ENCODE data around the gene OCLN.
"Not testable (repeated sequence)": the region's sequence is repeated elsewhere in the genome, so short reads cannot be mapped to it uniquely, and the experiment has no call there.

The OCLN gene

DNA sequence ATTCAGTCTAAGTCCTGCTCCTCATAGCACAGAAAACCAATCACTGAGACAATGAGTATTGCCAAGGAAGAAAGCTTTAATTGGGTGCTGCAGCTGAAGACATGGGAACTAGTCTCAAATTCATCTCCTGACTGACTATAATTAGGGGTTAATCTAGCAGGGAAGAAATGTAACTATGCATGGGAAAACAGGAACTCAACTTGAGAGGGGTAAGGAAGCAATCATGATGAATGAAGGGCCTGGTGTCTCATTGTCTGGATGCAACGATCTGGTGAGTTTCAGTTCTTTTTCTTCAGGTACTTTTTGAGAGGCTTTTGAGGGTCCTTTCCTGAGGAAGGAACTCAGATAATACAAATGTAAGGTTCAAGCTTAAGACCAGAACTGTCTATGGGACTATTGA lies 24.0 kb upstream of the OCLN start:
- DNase-seq (no peak), ATAC-seq (replicated peaks) (no peak)
- no peaks in the 10 kb centered on the region for H3K36me3 Mint-ChIP-seq (ENCODE audit: insufficient read depth)
- H3K4me3 Mint-ChIP-seq, result no peak overlapping the region
- H3K9me3 Mint-ChIP-seq, result no peaks in the 10 kb centered on the region
- H3K27ac Mint-ChIP-seq, result no peak overlapping the region
- no peaks in the 10 kb centered on the region for H3K4me1 Mint-ChIP-seq (ENCODE audit: low read depth in 2 of 2)
- no peaks in the 10 kb centered on the region for H3K27me3 Mint-ChIP-seq

DNA sequence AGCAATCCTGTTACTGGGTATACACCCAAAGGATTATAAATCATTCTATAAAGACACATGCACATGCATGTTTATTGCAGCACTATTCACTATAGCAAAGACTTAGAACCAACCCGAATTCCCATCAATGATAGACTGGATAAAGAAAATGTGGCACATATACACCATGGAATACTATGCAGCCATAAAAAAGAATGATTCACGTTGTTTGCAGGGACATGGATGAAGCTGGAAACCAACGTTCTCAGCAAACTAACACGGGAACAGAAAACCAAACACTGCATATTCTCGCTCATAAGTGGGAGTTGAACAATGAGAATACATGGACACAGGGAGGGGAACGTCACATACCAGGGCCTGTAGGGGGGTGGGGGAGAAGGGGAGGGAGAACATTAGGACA lies 21.1 kb upstream of the OCLN start:
- H3K27me3 Mint-ChIP-seq; H3K4me3 Mint-ChIP-seq; ATAC-seq (replicated peaks); H3K36me3 Mint-ChIP-seq (ENCODE audit: insufficient read depth); H3K9me3 Mint-ChIP-seq; H3K27ac Mint-ChIP-seq; H3K4me1 Mint-ChIP-seq (ENCODE audit: low read depth in 2 of 2); DNase-seq: not testable (repeated sequence)

DNA sequence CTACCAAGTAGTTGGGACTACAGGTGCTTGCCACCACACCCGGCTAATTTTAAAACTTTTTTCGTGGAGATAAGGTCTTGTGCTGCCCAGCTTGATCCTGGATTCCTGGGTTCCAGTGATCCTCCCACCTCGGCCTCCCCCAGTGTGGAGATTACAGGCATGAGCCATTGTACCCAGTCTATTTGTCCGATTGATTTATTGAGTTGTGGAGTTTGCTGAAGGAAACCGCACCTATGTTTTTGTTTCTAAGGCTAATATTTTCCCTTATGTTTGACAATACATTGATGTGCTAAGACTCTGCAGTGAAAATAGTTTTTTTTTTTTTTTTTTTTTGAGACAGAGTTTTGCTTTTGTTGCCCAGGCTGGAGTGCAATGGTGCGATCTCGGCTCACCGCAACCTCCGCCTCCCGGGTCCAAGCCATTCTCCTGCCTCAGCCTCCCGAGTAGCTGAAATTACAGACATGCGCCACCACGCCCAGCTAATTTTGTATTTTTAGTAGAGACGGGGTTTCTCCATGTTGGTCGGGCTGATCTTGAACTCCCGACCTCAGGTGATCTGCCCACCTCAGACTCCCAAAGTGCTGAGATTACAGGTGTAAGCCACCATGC lies 20.0 kb upstream of the OCLN start:
- not testable (repeated sequence) for H3K9me3 Mint-ChIP-seq; H3K27me3 Mint-ChIP-seq; H3K27ac Mint-ChIP-seq; H3K4me3 Mint-ChIP-seq; DNase-seq; H3K4me1 Mint-ChIP-seq (ENCODE audit: low read depth in 2 of 2); H3K36me3 Mint-ChIP-seq (ENCODE audit: insufficient read depth); ATAC-seq (replicated peaks)

DNA sequence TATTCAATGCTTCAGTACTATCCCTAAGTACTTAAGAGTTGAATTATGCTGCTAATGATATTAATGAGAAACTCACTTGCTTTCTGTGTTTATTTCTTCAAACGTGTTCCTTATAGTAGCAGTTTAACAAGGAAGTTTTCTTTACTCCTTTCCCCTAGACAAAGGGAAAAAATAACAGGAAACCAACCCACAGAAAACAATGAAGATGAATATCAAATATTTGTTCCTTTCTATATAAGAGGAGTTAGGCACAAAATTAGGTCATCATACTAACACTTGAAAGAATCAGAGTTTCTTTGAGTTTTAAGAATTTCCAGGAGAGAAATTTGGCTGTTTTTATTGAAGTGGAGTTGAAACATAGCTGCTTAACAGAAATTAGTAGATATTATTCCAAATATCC lies 15.4 kb upstream of the OCLN start:
- Mint-ChIP-seq H3K36me3 (ENCODE audit: insufficient read depth) (no peaks in the 10 kb centered on the region), H3K27me3 (peaks cover 0 to 8% of the 10 kb centered on the region in 2 donors), H3K27ac (no peak overlapping the region), H3K4me3 (no peak overlapping the region), H3K4me1 (ENCODE audit: low read depth in 2 of 2) (no peaks in the 10 kb centered on the region), H3K9me3 (no peaks in the 10 kb centered on the region)
- DNase-seq (no peak), ATAC-seq (replicated peaks) (no peak)

DNA sequence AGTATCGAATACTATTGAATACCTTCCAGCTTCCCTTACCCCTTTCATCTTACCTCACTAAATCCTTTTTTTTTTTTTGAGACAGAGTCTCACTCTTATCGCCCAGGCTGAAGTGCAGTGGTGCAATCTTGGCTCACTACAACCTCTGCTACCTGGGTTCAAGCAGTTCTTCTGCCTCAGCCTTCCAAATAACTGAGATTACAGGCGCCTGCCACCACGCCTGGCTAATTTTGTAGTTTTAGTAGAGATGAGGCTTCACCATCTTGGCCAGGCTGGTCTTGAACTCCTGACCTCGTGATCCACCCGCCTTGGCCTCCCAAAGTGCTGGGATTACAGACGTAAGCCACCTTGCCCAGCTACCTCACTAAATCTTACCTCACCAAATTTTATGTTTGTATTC lies 14.3 kb upstream of the OCLN start:
- H3K27me3 Mint-ChIP-seq, result peaks cover 0 to 18% of the 10 kb centered on the region in 2 donors
- H3K36me3 Mint-ChIP-seq (ENCODE audit: insufficient read depth); H3K9me3 Mint-ChIP-seq; ATAC-seq (replicated peaks); DNase-seq; H3K4me1 Mint-ChIP-seq (ENCODE audit: low read depth in 2 of 2); H3K27ac Mint-ChIP-seq; H3K4me3 Mint-ChIP-seq: not testable (repeated sequence)

DNA sequence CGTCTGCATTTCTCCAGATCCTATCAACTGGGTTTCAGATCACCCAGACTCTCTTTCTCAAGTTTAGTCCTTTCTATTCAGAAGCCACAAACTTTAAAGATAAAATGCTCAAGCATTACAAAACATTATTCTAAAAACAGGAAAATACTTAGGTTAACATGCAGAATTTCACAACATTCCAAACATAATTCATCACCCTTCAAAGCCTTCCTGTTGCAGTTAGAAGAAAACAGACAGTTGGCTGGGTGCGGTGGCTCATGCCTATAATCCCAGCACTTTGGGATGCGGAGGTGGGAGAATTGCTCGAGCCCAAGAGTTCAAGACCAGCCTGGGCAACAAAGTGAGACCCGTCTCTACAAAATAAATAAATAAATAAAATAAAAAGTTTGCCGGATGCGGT lies 7.7 kb upstream of the OCLN start:
- Mint-ChIP-seq H3K36me3 (ENCODE audit: insufficient read depth) (no peaks in the 10 kb centered on the region), H3K9me3 (no peaks in the 10 kb centered on the region), H3K27me3 (peaks cover 28 to 36% of the 10 kb centered on the region in 2 donors), H3K4me1 (ENCODE audit: low read depth in 2 of 2) (no peaks in the 10 kb centered on the region), H3K4me3 (no peak overlapping the region), H3K27ac (no peak overlapping the region)
- no peak for ATAC-seq (replicated peaks)
- no peak for DNase-seq

DNA sequence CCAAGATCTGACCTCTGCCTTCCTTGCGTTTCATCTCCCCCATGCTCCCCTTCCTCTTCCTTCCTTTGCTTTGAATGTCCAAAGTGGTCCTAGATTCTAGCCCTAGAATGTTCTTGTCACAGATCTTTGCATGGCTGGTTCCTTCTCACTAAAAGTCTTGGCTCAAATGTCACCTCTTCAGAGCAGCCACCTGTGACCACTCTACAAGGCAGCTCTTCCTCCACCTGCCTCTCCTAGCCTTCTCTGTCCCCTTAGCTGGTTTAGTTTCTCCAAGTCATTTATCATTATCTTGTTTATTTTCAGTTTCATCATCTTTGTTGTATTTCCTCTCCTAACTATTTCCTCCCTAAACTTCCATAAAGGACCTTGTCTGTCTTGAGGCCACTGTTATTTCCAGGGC lies 7.1 kb upstream of the OCLN start:
- H3K27ac Mint-ChIP-seq, result no peak overlapping the region
- DNase-seq, result no peak
- H3K4me1 Mint-ChIP-seq (ENCODE audit: low read depth in 2 of 2), result no peaks in the 10 kb centered on the region

DNA sequence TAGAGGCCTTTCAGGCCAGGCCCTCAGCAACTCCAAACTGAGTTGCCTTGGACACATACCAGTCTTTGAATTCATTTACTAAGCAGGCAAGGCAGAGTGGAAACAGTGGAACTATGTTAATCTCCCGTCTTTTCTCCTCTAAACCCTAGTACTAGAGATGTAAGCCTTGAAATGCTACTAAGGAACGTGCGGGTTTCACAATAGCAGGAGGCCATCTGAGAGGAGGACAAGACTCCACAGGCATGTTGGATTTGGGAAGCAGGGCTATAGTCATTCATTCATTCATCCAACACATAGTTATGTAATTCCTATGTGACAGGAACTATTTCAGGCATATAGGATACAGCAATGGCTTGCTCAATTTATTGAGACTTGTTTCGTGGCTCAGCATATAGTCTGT lies 3.3 kb upstream of the OCLN start:
- no peak for ATAC-seq (replicated peaks)
- Mint-ChIP-seq H3K4me3 (no peak overlapping the region), H3K36me3 (ENCODE audit: insufficient read depth) (no peaks in the 10 kb centered on the region), H3K27me3 (peaks cover 31 to 79% of the 10 kb centered on the region in 2 donors), H3K9me3 (no peaks in the 10 kb centered on the region), H3K4me1 (ENCODE audit: low read depth in 2 of 2) (peaks cover 3 to 6% of the 10 kb centered on the region in 2 donors), H3K27ac (no peak overlapping the region)
- DNase-seq, result no peak

More for the DNA sequence above, 7.1 kb upstream of the OCLN start:
- H3K9me3 Mint-ChIP-seq, result no peaks in the 10 kb centered on the region
- peaks cover 30 to 41% of the 10 kb centered on the region in 2 donors for H3K27me3 Mint-ChIP-seq
- no peak for ATAC-seq (replicated peaks)
- no peaks in the 10 kb centered on the region for H3K36me3 Mint-ChIP-seq (ENCODE audit: insufficient read depth)
- no peak overlapping the region for H3K4me3 Mint-ChIP-seq

DNA sequence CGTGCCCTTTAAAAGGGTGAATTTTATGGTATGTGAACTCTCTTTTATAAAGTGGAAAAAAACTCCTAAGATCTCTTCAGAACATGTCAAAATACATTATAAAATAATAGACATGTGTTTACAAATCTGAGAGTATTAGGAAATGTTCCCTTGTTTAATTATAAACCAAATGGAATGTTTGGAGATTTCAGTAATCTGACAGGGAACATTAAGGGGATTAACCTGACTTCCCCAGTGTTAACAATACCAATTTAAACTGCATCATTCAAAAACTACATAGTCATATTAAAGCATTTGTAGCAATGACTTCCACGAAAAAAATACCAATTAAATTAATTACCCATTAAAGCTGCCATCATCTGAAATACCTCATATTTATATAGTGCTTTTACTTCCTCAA lies 1.6 kb upstream of the OCLN start:
- ATAC-seq (replicated peaks), result no peak
- peaks cover 35 to 81% of the 10 kb centered on the region in 2 donors for H3K27me3 Mint-ChIP-seq

DNA sequence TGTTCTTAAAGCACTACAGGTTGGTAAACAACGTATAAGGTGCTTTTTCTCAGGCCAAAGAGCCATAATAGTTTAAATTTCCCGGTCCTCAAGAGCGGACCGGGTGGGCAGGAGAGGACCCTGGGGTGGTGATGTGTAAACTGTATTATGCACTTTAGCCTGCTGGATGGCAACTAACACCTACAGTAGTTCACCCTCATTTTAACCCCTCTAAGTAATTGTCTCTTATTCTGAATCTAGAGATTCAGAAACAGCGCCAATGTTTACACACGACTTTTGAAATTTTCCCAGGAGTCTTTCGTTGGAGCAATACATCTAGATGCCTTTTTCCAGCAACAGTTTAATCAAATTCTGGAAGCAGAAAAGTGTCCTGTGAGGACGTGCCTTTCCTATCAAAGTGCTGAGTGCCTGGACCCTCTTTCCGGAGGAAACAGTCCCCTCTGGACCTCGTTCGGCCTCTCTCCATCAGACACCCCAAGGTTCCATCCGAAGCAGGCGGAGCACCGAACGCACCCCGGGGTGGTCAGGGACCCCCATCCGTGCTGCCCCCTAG lies 676 bp upstream of the OCLN start:
- ATAC-seq (replicated peaks), result no peak
- Mint-ChIP-seq H3K4me1 (ENCODE audit: low read depth in 2 of 2) (peaks cover 3 to 6% of the 10 kb centered on the region in 2 donors), H3K9me3 (no peaks in the 10 kb centered on the region), H3K27ac (no peak overlapping the region), H3K4me3 (peak overlapping the region; percentile 65 to 72), H3K27me3 (peaks cover 40 to 79% of the 10 kb centered on the region in 2 donors), H3K36me3 (ENCODE audit: insufficient read depth) (no peaks in the 10 kb centered on the region)
- no peak for DNase-seq

More for the DNA sequence above, 1.6 kb upstream of the OCLN start:
- no peak for DNase-seq
- Mint-ChIP-seq H3K36me3 (ENCODE audit: insufficient read depth) (no peaks in the 10 kb centered on the region), H3K4me1 (ENCODE audit: low read depth in 2 of 2) (peaks cover 3 to 6% of the 10 kb centered on the region in 2 donors), H3K9me3 (no peaks in the 10 kb centered on the region), H3K27ac (no peak overlapping the region), H3K4me3 (peak overlapping the region in 1 of 2 donors; percentile 72)

DNA sequence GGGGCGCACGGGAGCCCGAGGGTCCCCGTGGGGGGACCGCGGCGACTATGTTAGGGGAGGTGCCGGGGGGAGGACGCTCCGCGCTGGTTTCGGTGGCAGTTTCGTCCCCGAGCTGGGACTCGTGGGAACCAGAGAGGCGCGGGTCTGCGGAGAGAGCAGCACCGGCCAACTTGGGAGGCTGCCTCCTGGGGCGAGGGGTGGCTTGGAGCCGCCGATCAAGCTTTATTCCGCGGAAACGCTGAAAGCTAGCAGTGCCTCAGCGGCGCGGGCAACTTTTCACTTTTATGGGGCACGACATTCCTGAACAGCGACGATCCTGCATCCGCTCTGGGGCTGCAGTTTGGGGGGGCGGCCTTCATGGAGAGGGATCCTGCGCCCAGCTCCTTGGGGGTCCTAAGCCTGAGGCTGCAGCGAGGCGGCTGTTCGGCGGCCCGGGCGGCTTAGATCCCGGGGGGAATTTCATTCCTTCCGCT lies 369 bp downstream of the OCLN start:
- peaks cover 3 to 6% of the 10 kb centered on the region in 2 donors for H3K4me1 Mint-ChIP-seq (ENCODE audit: low read depth in 2 of 2)
- H3K27me3 Mint-ChIP-seq, result peaks cover 42 to 85% of the 10 kb centered on the region in 2 donors
- DNase-seq (no peak), ATAC-seq (replicated peaks) (peak; percentile 8)
- peak overlapping the region; percentile 65 to 72 for H3K4me3 Mint-ChIP-seq
- no peaks in the 10 kb centered on the region for H3K9me3 Mint-ChIP-seq
- H3K27ac Mint-ChIP-seq, result no peak overlapping the region
- no peaks in the 10 kb centered on the region for H3K36me3 Mint-ChIP-seq (ENCODE audit: insufficient read depth)

DNA sequence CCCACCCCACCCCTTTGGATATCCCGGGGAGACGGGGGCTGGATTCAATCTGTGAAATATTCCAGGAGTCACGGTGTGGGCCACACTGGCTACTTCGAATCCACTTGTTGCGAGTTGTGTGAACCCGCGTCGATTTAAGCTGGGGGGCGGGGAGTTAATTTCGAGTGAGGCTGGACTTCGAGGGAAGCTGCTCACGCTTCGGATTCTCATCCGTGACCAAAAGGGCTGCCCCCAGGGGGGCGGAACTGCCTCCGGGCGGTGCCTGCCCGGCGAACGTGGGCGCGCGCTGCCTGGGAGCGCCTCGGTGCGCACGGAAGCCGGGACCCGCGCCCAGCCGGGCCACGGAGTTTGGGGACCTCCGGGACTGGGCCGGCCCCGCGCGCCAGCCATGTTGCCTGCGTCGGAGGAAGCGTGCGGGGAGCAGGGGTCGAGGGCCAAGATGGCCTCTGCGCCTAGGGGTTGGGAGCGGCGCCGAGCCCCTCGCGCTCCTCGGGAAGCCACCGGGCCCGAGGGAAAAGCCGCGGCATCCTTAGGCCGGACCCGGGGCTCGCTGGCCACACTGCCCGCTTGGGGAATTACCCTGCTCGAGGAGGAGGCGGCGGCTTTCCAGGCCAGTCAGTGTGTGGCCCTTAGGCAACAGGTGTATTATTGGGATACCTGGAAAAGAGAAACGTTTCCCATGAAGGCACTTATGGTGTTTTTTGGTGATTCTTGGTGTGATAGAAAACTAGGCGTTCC lies 975 bp downstream of the OCLN start:
- no peaks in the 10 kb centered on the region for H3K36me3 Mint-ChIP-seq (ENCODE audit: insufficient read depth)
- H3K27me3 Mint-ChIP-seq, result peaks cover 42 to 84% of the 10 kb centered on the region in 2 donors
- DNase-seq, result no peak
- peaks cover 3 to 6% of the 10 kb centered on the region in 2 donors for H3K4me1 Mint-ChIP-seq (ENCODE audit: low read depth in 2 of 2)
- no peaks in the 10 kb centered on the region for H3K9me3 Mint-ChIP-seq
- ATAC-seq (replicated peaks), result no peak
- H3K27ac Mint-ChIP-seq, result no peak overlapping the region
- H3K4me3 Mint-ChIP-seq, result peak overlapping the region; percentile 65 to 72

DNA sequence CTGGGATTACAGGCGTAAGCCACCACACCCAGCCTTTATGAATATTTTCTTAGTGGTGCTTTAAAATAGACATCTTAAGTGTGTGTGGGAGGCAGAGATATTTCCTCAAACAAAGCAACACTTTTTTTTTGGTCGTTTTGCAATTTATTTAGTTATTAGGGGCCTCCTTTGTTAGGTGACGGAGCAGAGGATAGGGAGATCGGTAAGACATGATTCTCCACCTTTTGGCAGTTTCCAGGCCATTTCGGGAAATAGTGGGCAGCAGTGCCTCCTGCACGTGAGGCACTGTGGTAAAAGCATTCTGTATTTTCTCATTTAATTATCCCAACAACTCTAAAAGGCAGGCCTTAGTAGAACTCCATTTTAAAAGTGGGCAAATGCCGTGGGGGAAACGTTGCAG lies 1.9 kb downstream of the OCLN start:
- Mint-ChIP-seq H3K27me3 (peaks cover 42 to 75% of the 10 kb centered on the region in 2 donors), H3K9me3 (no peaks in the 10 kb centered on the region), H3K27ac (no peak overlapping the region), H3K4me1 (ENCODE audit: low read depth in 2 of 2) (peaks cover 3 to 6% of the 10 kb centered on the region in 2 donors), H3K36me3 (ENCODE audit: insufficient read depth) (no peaks in the 10 kb centered on the region), H3K4me3 (no peak overlapping the region)
- ATAC-seq (replicated peaks) (no peak), DNase-seq (no peak)

DNA sequence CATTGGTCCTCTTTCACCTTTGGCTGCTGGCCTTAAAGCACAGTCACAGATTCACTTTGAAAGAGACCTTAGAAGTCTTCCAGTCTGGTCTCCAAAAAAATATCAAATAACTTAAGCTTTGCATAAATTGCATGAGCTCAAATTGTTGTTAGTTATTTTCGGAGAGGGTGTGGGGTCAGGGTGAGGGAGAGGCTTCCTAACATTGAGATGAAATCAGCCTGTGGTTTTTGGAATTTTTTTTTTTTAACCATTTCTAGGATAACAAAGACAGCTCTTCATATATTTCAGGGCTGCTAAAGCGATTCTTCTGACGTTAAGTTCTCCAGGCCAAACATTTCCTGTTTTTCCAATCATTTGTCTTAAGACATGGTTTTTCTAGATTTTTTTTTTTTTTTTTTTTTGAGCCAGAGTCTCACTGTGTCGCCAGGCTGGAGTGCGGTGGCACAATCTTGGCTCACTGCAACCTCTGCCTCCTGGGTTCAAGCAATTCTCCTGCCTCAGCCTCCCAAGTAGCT lies 4.5 kb downstream of the OCLN start:
- Mint-ChIP-seq H3K4me3 (no peak overlapping the region), H3K4me1 (ENCODE audit: low read depth in 2 of 2) (peaks cover 3 to 6% of the 10 kb centered on the region in 2 donors), H3K27ac (no peak overlapping the region), H3K36me3 (ENCODE audit: insufficient read depth) (no peaks in the 10 kb centered on the region), H3K9me3 (no peaks in the 10 kb centered on the region), H3K27me3 (peaks cover 28 to 57% of the 10 kb centered on the region in 2 donors)
- ATAC-seq (replicated peaks) (no peak), DNase-seq (no peak)

Data from effector memory CD8-positive, alpha-beta T cell (primary cell).